Spleen (tissue), 7 donors: ENCODE data around the gene ZFYVE28.

Experiments
- CTCF ChIP-seq, 11 experiments: fragments of 200-600 bp in 7 of 11; fragments of 450-650 bp in 4 of 11; sonication (generic) in 4 of 11; IDR thresholded peaks in 8 of 11; conservative IDR thresholded peaks in 3 of 11; 1 replicate in 7 of 11; 2 replicates in 4 of 11; pipeline versions ENCODE4 v1.4.0 to v1.8.0; 2016 to 2021; ENCODE audit warnings: antibody characterized with exemption in 11 of 11, inconsistent platforms in 4 of 11, mild to moderate bottlenecking in 1 of 11
- POLR2A ChIP-seq, 3 donors: fragments of 450-650 bp; IDR thresholded peaks; one replicate each; pipeline ENCODE4 v1.5.1; 2017; ENCODE audit warnings: antibody characterized with exemption in 3 of 3, mild to moderate bottlenecking in 1 of 3
- POLR2AphosphoS5 ChIP-seq, 3 donors: sonication (generic); formaldehyde crosslinking; IDR thresholded peaks; one replicate each; pipeline ENCODE4 v1.5.1; 2017; ENCODE audit warnings: antibody characterized with exemption in 3 of 3
- donor health status: DM: no; HTN: no; CAD: no; lungs with moderate emphysema.
- donor health status: DM: no; HTN: no; CAD: no.
- donor health status: DM: no; HTN: no; CAD: no.

- no peak for TF ChIP-seq POLR2A (IDR thresholded peaks at IDR 0.05)
- TF ChIP-seq CTCF (IDR thresholded peaks at IDR 0.05 in 8 of 11, conservative IDR thresholded peaks at IDR 0.05 in 3 of 11) = no peak
- TF ChIP-seq POLR2AphosphoS5 (IDR thresholded peaks at IDR 0.05) = peak in 2 of 3 donors; percentile 16 to 56
Observed at GRCh38 chr4:2402941-2403340, 15.5 kb downstream of the ZFYVE28 start.
